H1 (cell line): ENCODE data around the gene FGFRL1. TPM values are rescaled to one million over a fixed set of nuclear protein-coding genes. Genes with fewer than 3 reads are reported as not detected.

Experiments used
- CTCF ChIA-PET: fragments of 300-600 bp; sonication (Branson Sonifier 250); formaldehyde crosslinking; loops from one replicate; lab custom pipeline; 2021; ENCODE audit not compliant: partially characterized antibody; lab: Charles Lee
- POLR2A ChIA-PET: fragments of 300-600 bp; sonication (Branson Sonifier 250); formaldehyde crosslinking; loops from one replicate; lab custom pipeline; 2021; ENCODE audit warnings: inconsistent platforms; ENCODE audit not compliant: partially characterized antibody; lab: Charles Lee
- DNase-seq, 2 experiments: peaks; one replicate each; pipeline versions ENCODE4 v3.0.0 to v3.0.0-alpha.2; 2010 to 2022; ENCODE audit warnings: low spot score in 2 of 2, low read depth in 1 of 2, mixed read lengths in 1 of 2
- FAIRE-seq: peaks from 2 replicates; lab custom pipeline; 2011; peaks lifted over from hg19 to GRCh38; lab: Jason Lieb, UNC
- H2AFZ ChIP-seq: 2 replicates; pipeline ENCODE4 v1.8.1; 2012; ENCODE audit warnings: low read length, inconsistent platforms
- H2AK5ac ChIP-seq: 2 replicates; pipeline ENCODE4 v1.6.1; 2013; ENCODE audit warnings: low read depth, low read length
- H2BK120ac ChIP-seq: replicated peaks from 2 replicates; pipeline ENCODE3; 2013; ENCODE audit warnings: low read depth, low read length, inconsistent platforms
- H2BK12ac ChIP-seq: 2 replicates; pipeline ENCODE4 v1.6.1; 2013; ENCODE audit warnings: low read depth, low read length
- H2BK15ac ChIP-seq: 2 replicates; pipeline ENCODE4 v1.6.1; 2013; ENCODE audit warnings: low read length
- H2BK20ac ChIP-seq: 2 replicates; pipeline ENCODE4 v1.6.1; 2013; ENCODE audit warnings: low read length
- H2BK5ac ChIP-seq: 2 replicates; pipeline ENCODE4 v1.6.1; 2013; ENCODE audit warnings: low read depth, low read length
- H3K14ac ChIP-seq: 2 replicates; pipeline ENCODE4 v1.6.1; 2013; ENCODE audit warnings: inconsistent platforms; ENCODE audit not compliant: insufficient read length
- H3K18ac ChIP-seq: 2 replicates; pipeline ENCODE4 v1.6.1; 2013; ENCODE audit warnings: low read length; ENCODE audit errors: extremely low read depth
- H3K23ac ChIP-seq: 2 replicates; pipeline ENCODE4 v1.6.1; 2013; ENCODE audit warnings: inconsistent platforms; ENCODE audit not compliant: insufficient read length
- H3K23me2 ChIP-seq: 2 replicates; pipeline ENCODE4 v1.6.1; 2013; ENCODE audit warnings: low read depth, low read length
- H3K27ac ChIP-seq: 2 replicates; pipeline ENCODE4 v1.6.1; 2011; ENCODE audit warnings: low read depth, low read length, inconsistent platforms
- H3K27me3 ChIP-seq, 4 experiments: replicated peaks in 1 of 4; 1 replicate in 1 of 4; 2 replicates in 3 of 4; pipeline versions ENCODE4 v1.6.1 to v1.8.1; 2011 to 2013; ENCODE audit warnings: low read length in 3 of 4, mild to moderate bottlenecking in 3 of 4, inconsistent platforms in 2 of 4, mixed read lengths in 2 of 4, moderate library complexity in 1 of 4; ENCODE audit not compliant: control insufficient read depth in 3 of 4, insufficient read depth in 3 of 4; ENCODE audit errors: extremely low read depth in 1 of 4
- H3K36me3 ChIP-seq, 4 experiments: 2 replicates each; pipeline versions ENCODE4 v1.6.1 to v1.8.1; 2011 to 2013; ENCODE audit warnings: mild to moderate bottlenecking in 4 of 4, low read length in 3 of 4, moderate library complexity in 2 of 4, control low read depth in 1 of 4, inconsistent platforms in 1 of 4; ENCODE audit not compliant: insufficient read depth in 4 of 4, control insufficient read depth in 2 of 4
- H3K4ac ChIP-seq: replicated peaks from 2 replicates; pipeline ENCODE3; 2013; ENCODE audit warnings: low read length, low read depth, mixed read lengths, inconsistent platforms; ENCODE audit not compliant: insufficient read length
- H3K4me1 ChIP-seq, 4 experiments: replicated peaks in 1 of 4; 1 replicate in 1 of 4; 2 replicates in 3 of 4; pipeline versions ENCODE4 v1.6.1 to v1.8.1; 2011 to 2013; ENCODE audit warnings: low read length in 3 of 4, inconsistent platforms in 2 of 4, mixed read lengths in 1 of 4; ENCODE audit not compliant: insufficient read depth in 4 of 4, control insufficient read depth in 3 of 4
- H3K4me2 ChIP-seq, 2 experiments: 2 replicates each; pipeline versions ENCODE4 v1.6.1 to v1.8.1; 2011 to 2013; ENCODE audit warnings: low read depth in 2 of 2, low read length in 2 of 2, control low read depth in 1 of 2, inconsistent platforms in 1 of 2, mild to moderate bottlenecking in 1 of 2; ENCODE audit not compliant: insufficient read depth in 1 of 2
- H3K4me3 ChIP-seq, 4 experiments: fragments of 200-600, 300-600 bp in 1 of 4; sonication (generic), shearing (Covaris generic), sonication (Bioruptor Twin) in 1 of 4; 2 replicates each; pipeline versions ENCODE4 v1.5.1 to v1.8.1; 2011 to 2016; ENCODE audit warnings: low read length in 4 of 4, low read depth in 3 of 4, control low read depth in 2 of 4, inconsistent platforms in 2 of 4, mild to moderate bottlenecking in 2 of 4, mixed read lengths in 1 of 4, moderate library complexity in 1 of 4; ENCODE audit not compliant: insufficient read depth in 2 of 4; ENCODE audit errors: extremely low read depth in 1 of 4
- H3K56ac ChIP-seq: replicated peaks from 2 replicates; pipeline ENCODE3; 2013; ENCODE audit warnings: low read depth, mild to moderate bottlenecking, mixed read lengths, low read length, inconsistent platforms; ENCODE audit not compliant: insufficient read length
- H3K79me1 ChIP-seq: 2 replicates; pipeline ENCODE4 v1.6.1; 2013; ENCODE audit warnings: low read depth, low read length, control low read depth
- H3K79me2 ChIP-seq, 2 experiments: 2 replicates each; pipeline versions ENCODE4 v1.6.1 to v1.8.1; 2012 to 2013; ENCODE audit warnings: low read length in 2 of 2, mild to moderate bottlenecking in 2 of 2, inconsistent platforms in 1 of 2; ENCODE audit not compliant: insufficient read depth in 2 of 2, control insufficient read depth in 1 of 2
- H3K9ac ChIP-seq, 4 experiments: replicated peaks in 1 of 4; 1 replicate in 1 of 4; 2 replicates in 3 of 4; pipeline versions ENCODE4 v1.6.1 to v1.8.1; 2011 to 2013; ENCODE audit warnings: low read depth in 3 of 4, low read length in 3 of 4, control low read depth in 2 of 4, mild to moderate bottlenecking in 2 of 4, moderate library complexity in 2 of 4, inconsistent platforms in 1 of 4; ENCODE audit errors: extremely low read depth in 1 of 4
- H3K9me3 ChIP-seq, 2 experiments: 2 replicates each; pipeline versions ENCODE4 v1.6.1 to v1.8.1; 2012 to 2013; ENCODE audit warnings: mild to moderate bottlenecking in 2 of 2, moderate library complexity in 2 of 2, control low read depth in 1 of 2, inconsistent platforms in 1 of 2, low read depth in 1 of 2, low read length in 1 of 2, mixed read lengths in 1 of 2; ENCODE audit not compliant: insufficient read depth in 2 of 2
- H4K20me1 ChIP-seq, 2 experiments: replicated peaks in 1 of 2; 2 replicates each; pipeline versions ENCODE3 to v1.8.1; 2011 to 2013; ENCODE audit warnings: inconsistent platforms in 2 of 2, low read length in 2 of 2, mild to moderate bottlenecking in 1 of 2; ENCODE audit not compliant: insufficient read depth in 2 of 2, control insufficient read depth in 1 of 2
- H4K5ac ChIP-seq: 2 replicates; pipeline ENCODE4 v1.6.1; 2013; ENCODE audit warnings: low read length, low read depth, mixed read lengths, inconsistent platforms; ENCODE audit not compliant: insufficient read length
- H4K8ac ChIP-seq: 2 replicates; pipeline ENCODE4 v1.8.0; 2013; ENCODE audit warnings: mild to moderate bottlenecking, moderate library complexity, low read length, inconsistent platforms; ENCODE audit not compliant: insufficient read depth; ENCODE audit errors: extremely low read depth
- H4K91ac ChIP-seq: replicated peaks from 2 replicates; pipeline ENCODE3; 2013; ENCODE audit warnings: low read length, mixed read lengths, inconsistent platforms; ENCODE audit not compliant: insufficient read length
- BRCA1 ChIP-seq: IDR thresholded peaks from 2 replicates; pipeline ENCODE4 v1.6.1; 2012; ENCODE audit warnings: low read depth, low read length, improper control_type of control experiment
- CTBP2 ChIP-seq: IDR thresholded peaks from 2 replicates; pipeline ENCODE4 v1.7.0; 2011; ENCODE audit warnings: borderline replicate concordance, mild to moderate bottlenecking, moderate library complexity, mixed read lengths, low read length; ENCODE audit not compliant: insufficient read depth, insufficient read length
- JUND ChIP-seq: IDR thresholded peaks from 2 replicates; pipeline ENCODE4 v1.6.1; 2011; ENCODE audit warnings: mild to moderate bottlenecking, improper control_type of control experiment, low read length
- RBBP5 ChIP-seq: IDR thresholded peaks from 2 replicates; pipeline ENCODE4 v1.7.1; 2012; ENCODE audit warnings: low read depth, mild to moderate bottlenecking, inconsistent platforms, low read length, moderate library complexity, borderline replicate concordance
- WGBS, 2 experiments: shearing (Covaris generic) in 1 of 2; methylation state at CpG; one replicate each; pipeline versions ENCODE4 v1.1.6 to v1.1.7; 2013 to 2015; ENCODE audit warnings: low lambda C conversion rate in 2 of 2, mixed read lengths in 2 of 2, inconsistent platforms in 1 of 2, low coverage in 1 of 2, missing lambda C conversion rate in 1 of 2; ENCODE audit not compliant: insufficient replicate concordance in 2 of 2, insufficient coverage in 1 of 2, insufficient read length in 1 of 2; ENCODE audit errors: extremely low coverage in 1 of 2, missing lambda C conversion rate in 1 of 2; 5-methylcytosine and 5-hydroxymethylcytosine counted together
- polyA plus RNA-seq, 7 experiments: library from polyadenylated mRNA; depleted of rRNA in 3 of 7; stranded (reverse) in 5 of 7; unstranded in 2 of 7; fragments of >200 nt in 5 of 7; fragments of 200-250 nt in 2 of 7; gene quantifications; 1 replicate in 5 of 7; 2 replicates in 1 of 7; 4 replicates in 1 of 7; pipeline versions ENCODE4 v1.2.1 to v1.2.3, GENCODE V29; 2011 to 2013; ENCODE audit warnings: missing spikeins in 2 of 7, mixed read lengths in 2 of 7
- total RNA-seq: library from RNA; stranded (reverse); fragmentation: NEBNext Ultra II Directional; extraction: Animal tissue kit (Norgen Biotek cat#: 25700); gene quantifications from 2 replicates; pipeline ENCODE4 v1.2.1, GENCODE V29; 2021

Gene FGFRL1
- total and polyA plus RNA-seq, 2 of the 8 experiments (the other 6 are each of a cell fraction or from before 2014, with no cell fraction given), result 18.9 to 34.6 TPM

DNA sequence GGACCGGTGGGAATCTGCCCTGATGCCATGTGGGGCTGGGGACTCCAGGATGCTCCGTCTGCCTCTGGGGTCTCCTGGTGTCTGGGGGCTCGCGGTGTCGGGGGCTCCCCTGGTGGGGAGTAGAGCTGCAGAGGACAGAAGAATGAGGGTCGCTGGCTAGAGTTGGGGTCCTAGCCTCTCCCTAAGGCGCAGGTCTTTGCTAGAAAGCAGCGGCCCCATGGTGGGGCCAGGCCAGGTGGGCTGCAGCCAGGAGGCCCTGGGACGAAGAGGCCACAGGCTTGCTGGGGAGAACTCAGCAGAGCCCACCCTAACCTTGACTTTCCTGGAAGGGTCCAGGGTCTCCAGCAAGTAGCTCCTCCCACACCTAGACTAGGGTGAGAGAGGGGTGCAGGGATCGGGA, 21.4 kb downstream of the FGFRL1 start:
- 92% methylated on average over 5 of the region's 10 CpGs; no CpG with 5 or more reads in 1 of the 2 experiments for WGBS, 2 experiments
- no peak overlapping the region for H3K9ac ChIP-seq
- TF ChIP-seq CTBP2 (no peak), RBBP5 (no peak), JUND (no peak), BRCA1 (no peak)

More for the DNA sequence above, 21.4 kb downstream of the FGFRL1 start:
- FAIRE-seq (no peak), DNase-seq (no peak)
- H3K27me3 ChIP-seq, result no peaks in the 10 kb centered on the region
- no peak overlapping the region for H2BK120ac ChIP-seq
- no peak overlapping the region for H2AFZ ChIP-seq
- H2BK20ac ChIP-seq, result no peak overlapping the region
- peaks cover 0 to 8% (median 0%) of the 10 kb centered on the region in 4 experiments; a peak in 1 of 7 replicates for H3K4me1 ChIP-seq
- no peak overlapping the region for H3K4me3 ChIP-seq
- H3K4ac ChIP-seq, result no peak overlapping the region
- no peak overlapping the region for H3K56ac ChIP-seq
- ChIA-PET CTCF (no interaction called here), POLR2A (interaction anchor here (1.0 to 2.3 kb wide), 4 partner anchors 11 to 45 kb away, joined by 3 to 7 read pairs (median 3); no protein-coding TSS in a partner anchor)
- no peak overlapping the region for H4K5ac ChIP-seq
- peak overlapping the region; percentile 51; the same call in 1 of the 2 replicates for H4K8ac ChIP-seq
- H3K27ac ChIP-seq, result no peak overlapping the region
- H3K14ac ChIP-seq, result no peak overlapping the region
- no peak overlapping the region for H3K23ac ChIP-seq
- H2BK15ac ChIP-seq, result no peak overlapping the region
- H3K4me2 ChIP-seq, result no peak overlapping the region
- no peak overlapping the region for H3K18ac ChIP-seq
- H3K23me2 ChIP-seq, result no peaks in the 10 kb centered on the region
- no peak overlapping the region for H2AK5ac ChIP-seq
- no peaks in the 10 kb centered on the region for H3K9me3 ChIP-seq
- no peak overlapping the region; the same call in 1 of the 2 replicates for H2BK5ac ChIP-seq
- no peaks in the 10 kb centered on the region for H3K36me3 ChIP-seq
- H2BK12ac ChIP-seq, result no peak overlapping the region
- no peaks in the 10 kb centered on the region for H3K79me1 ChIP-seq
- no peaks in the 10 kb centered on the region for H4K20me1 ChIP-seq
- H4K91ac ChIP-seq, result no peak overlapping the region
- H3K79me2 ChIP-seq, result no peaks in the 10 kb centered on the region
